H1 (cell line): ENCODE results near the gene ZFAND6. TPM values are rescaled to one million over a fixed set of nuclear protein-coding genes. Genes with fewer than 3 reads are reported as not detected.

Source experiments
- CTCF ChIA-PET: fragments of 300-600 bp; sonication (Branson Sonifier 250); formaldehyde crosslinking; loops from one replicate; lab custom pipeline; 2021; ENCODE audit not compliant: partially characterized antibody; lab: Charles Lee
- POLR2A ChIA-PET: fragments of 300-600 bp; sonication (Branson Sonifier 250); formaldehyde crosslinking; loops from one replicate; lab custom pipeline; 2021; ENCODE audit warnings: inconsistent platforms; ENCODE audit not compliant: partially characterized antibody; lab: Charles Lee
- DNase-seq, 2 experiments: peaks; one replicate each; pipeline versions ENCODE4 v3.0.0 to v3.0.0-alpha.2; 2010 to 2022; ENCODE audit warnings: low spot score in 2 of 2, low read depth in 1 of 2, mixed read lengths in 1 of 2
- FAIRE-seq: peaks from 2 replicates; lab custom pipeline; 2011; peaks lifted over from hg19 to GRCh38; lab: Jason Lieb, UNC
- H2AFZ ChIP-seq: 2 replicates; pipeline ENCODE4 v1.8.1; 2012; ENCODE audit warnings: low read length, inconsistent platforms
- H2AK5ac ChIP-seq: 2 replicates; pipeline ENCODE4 v1.6.1; 2013; ENCODE audit warnings: low read depth, low read length
- H2BK120ac ChIP-seq: replicated peaks from 2 replicates; pipeline ENCODE3; 2013; ENCODE audit warnings: low read depth, low read length, inconsistent platforms
- H2BK12ac ChIP-seq: 2 replicates; pipeline ENCODE4 v1.6.1; 2013; ENCODE audit warnings: low read depth, low read length
- H2BK15ac ChIP-seq: 2 replicates; pipeline ENCODE4 v1.6.1; 2013; ENCODE audit warnings: low read length
- H2BK20ac ChIP-seq: 2 replicates; pipeline ENCODE4 v1.6.1; 2013; ENCODE audit warnings: low read length
- H2BK5ac ChIP-seq: 2 replicates; pipeline ENCODE4 v1.6.1; 2013; ENCODE audit warnings: low read depth, low read length
- H3K14ac ChIP-seq: 2 replicates; pipeline ENCODE4 v1.6.1; 2013; ENCODE audit warnings: inconsistent platforms; ENCODE audit not compliant: insufficient read length
- H3K18ac ChIP-seq: 2 replicates; pipeline ENCODE4 v1.6.1; 2013; ENCODE audit warnings: low read length; ENCODE audit errors: extremely low read depth
- H3K23ac ChIP-seq: 2 replicates; pipeline ENCODE4 v1.6.1; 2013; ENCODE audit warnings: inconsistent platforms; ENCODE audit not compliant: insufficient read length
- H3K23me2 ChIP-seq: 2 replicates; pipeline ENCODE4 v1.6.1; 2013; ENCODE audit warnings: low read depth, low read length
- H3K27ac ChIP-seq: 2 replicates; pipeline ENCODE4 v1.6.1; 2011; ENCODE audit warnings: low read depth, low read length, inconsistent platforms
- H3K27me3 ChIP-seq, 4 experiments: replicated peaks in 1 of 4; 1 replicate in 1 of 4; 2 replicates in 3 of 4; pipeline versions ENCODE4 v1.6.1 to v1.8.1; 2011 to 2013; ENCODE audit warnings: low read length in 3 of 4, mild to moderate bottlenecking in 3 of 4, inconsistent platforms in 2 of 4, mixed read lengths in 2 of 4, moderate library complexity in 1 of 4; ENCODE audit not compliant: control insufficient read depth in 3 of 4, insufficient read depth in 3 of 4; ENCODE audit errors: extremely low read depth in 1 of 4
- H3K36me3 ChIP-seq, 4 experiments: 2 replicates each; pipeline versions ENCODE4 v1.6.1 to v1.8.1; 2011 to 2013; ENCODE audit warnings: mild to moderate bottlenecking in 4 of 4, low read length in 3 of 4, moderate library complexity in 2 of 4, control low read depth in 1 of 4, inconsistent platforms in 1 of 4; ENCODE audit not compliant: insufficient read depth in 4 of 4, control insufficient read depth in 2 of 4
- H3K4ac ChIP-seq: replicated peaks from 2 replicates; pipeline ENCODE3; 2013; ENCODE audit warnings: low read length, low read depth, mixed read lengths, inconsistent platforms; ENCODE audit not compliant: insufficient read length
- H3K4me1 ChIP-seq, 4 experiments: replicated peaks in 1 of 4; 1 replicate in 1 of 4; 2 replicates in 3 of 4; pipeline versions ENCODE4 v1.6.1 to v1.8.1; 2011 to 2013; ENCODE audit warnings: low read length in 3 of 4, inconsistent platforms in 2 of 4, mixed read lengths in 1 of 4; ENCODE audit not compliant: insufficient read depth in 4 of 4, control insufficient read depth in 3 of 4
- H3K4me2 ChIP-seq, 2 experiments: 2 replicates each; pipeline versions ENCODE4 v1.6.1 to v1.8.1; 2011 to 2013; ENCODE audit warnings: low read depth in 2 of 2, low read length in 2 of 2, control low read depth in 1 of 2, inconsistent platforms in 1 of 2, mild to moderate bottlenecking in 1 of 2; ENCODE audit not compliant: insufficient read depth in 1 of 2
- H3K4me3 ChIP-seq, 4 experiments: fragments of 200-600, 300-600 bp in 1 of 4; sonication (generic), shearing (Covaris generic), sonication (Bioruptor Twin) in 1 of 4; 2 replicates each; pipeline versions ENCODE4 v1.5.1 to v1.8.1; 2011 to 2016; ENCODE audit warnings: low read length in 4 of 4, low read depth in 3 of 4, control low read depth in 2 of 4, inconsistent platforms in 2 of 4, mild to moderate bottlenecking in 2 of 4, mixed read lengths in 1 of 4, moderate library complexity in 1 of 4; ENCODE audit not compliant: insufficient read depth in 2 of 4; ENCODE audit errors: extremely low read depth in 1 of 4
- H3K56ac ChIP-seq: replicated peaks from 2 replicates; pipeline ENCODE3; 2013; ENCODE audit warnings: low read depth, mild to moderate bottlenecking, mixed read lengths, low read length, inconsistent platforms; ENCODE audit not compliant: insufficient read length
- H3K79me1 ChIP-seq: 2 replicates; pipeline ENCODE4 v1.6.1; 2013; ENCODE audit warnings: low read depth, low read length, control low read depth
- H3K79me2 ChIP-seq, 2 experiments: 2 replicates each; pipeline versions ENCODE4 v1.6.1 to v1.8.1; 2012 to 2013; ENCODE audit warnings: low read length in 2 of 2, mild to moderate bottlenecking in 2 of 2, inconsistent platforms in 1 of 2; ENCODE audit not compliant: insufficient read depth in 2 of 2, control insufficient read depth in 1 of 2
- H3K9ac ChIP-seq, 4 experiments: replicated peaks in 1 of 4; 1 replicate in 1 of 4; 2 replicates in 3 of 4; pipeline versions ENCODE4 v1.6.1 to v1.8.1; 2011 to 2013; ENCODE audit warnings: low read depth in 3 of 4, low read length in 3 of 4, control low read depth in 2 of 4, mild to moderate bottlenecking in 2 of 4, moderate library complexity in 2 of 4, inconsistent platforms in 1 of 4; ENCODE audit errors: extremely low read depth in 1 of 4
- H3K9me3 ChIP-seq, 2 experiments: 2 replicates each; pipeline versions ENCODE4 v1.6.1 to v1.8.1; 2012 to 2013; ENCODE audit warnings: mild to moderate bottlenecking in 2 of 2, moderate library complexity in 2 of 2, control low read depth in 1 of 2, inconsistent platforms in 1 of 2, low read depth in 1 of 2, low read length in 1 of 2, mixed read lengths in 1 of 2; ENCODE audit not compliant: insufficient read depth in 2 of 2
- H4K20me1 ChIP-seq, 2 experiments: replicated peaks in 1 of 2; 2 replicates each; pipeline versions ENCODE3 to v1.8.1; 2011 to 2013; ENCODE audit warnings: inconsistent platforms in 2 of 2, low read length in 2 of 2, mild to moderate bottlenecking in 1 of 2; ENCODE audit not compliant: insufficient read depth in 2 of 2, control insufficient read depth in 1 of 2
- H4K5ac ChIP-seq: 2 replicates; pipeline ENCODE4 v1.6.1; 2013; ENCODE audit warnings: low read length, low read depth, mixed read lengths, inconsistent platforms; ENCODE audit not compliant: insufficient read length
- H4K8ac ChIP-seq: 2 replicates; pipeline ENCODE4 v1.8.0; 2013; ENCODE audit warnings: mild to moderate bottlenecking, moderate library complexity, low read length, inconsistent platforms; ENCODE audit not compliant: insufficient read depth; ENCODE audit errors: extremely low read depth
- H4K91ac ChIP-seq: replicated peaks from 2 replicates; pipeline ENCODE3; 2013; ENCODE audit warnings: low read length, mixed read lengths, inconsistent platforms; ENCODE audit not compliant: insufficient read length
- ASH2L ChIP-seq: fragments of 200-600, 300-600 bp; sonication (generic); IDR thresholded peaks from one replicate; pipeline ENCODE4 v1.7.1; 2017; ENCODE audit warnings: low read length
- EP300 ChIP-seq, 2 experiments: IDR thresholded peaks; 1 replicate in 1 of 2; 2 replicates in 1 of 2; pipeline ENCODE4 v1.6.1; 2011 to 2012; ENCODE audit warnings: low read depth in 2 of 2, low read length in 2 of 2, mild to moderate bottlenecking in 2 of 2, borderline replicate concordance in 1 of 2, inconsistent platforms in 1 of 2, moderate library complexity in 1 of 2
- SP2 ChIP-seq: IDR thresholded peaks from 2 replicates; pipeline ENCODE4 v1.6.1; 2012; ENCODE audit warnings: mild to moderate bottlenecking, low read length, inconsistent platforms
- WGBS, 2 experiments: shearing (Covaris generic) in 1 of 2; methylation state at CpG; one replicate each; pipeline versions ENCODE4 v1.1.6 to v1.1.7; 2013 to 2015; ENCODE audit warnings: low lambda C conversion rate in 2 of 2, mixed read lengths in 2 of 2, inconsistent platforms in 1 of 2, low coverage in 1 of 2, missing lambda C conversion rate in 1 of 2; ENCODE audit not compliant: insufficient replicate concordance in 2 of 2, insufficient coverage in 1 of 2, insufficient read length in 1 of 2; ENCODE audit errors: extremely low coverage in 1 of 2, missing lambda C conversion rate in 1 of 2; 5-methylcytosine and 5-hydroxymethylcytosine counted together
- polyA plus RNA-seq, 7 experiments: library from polyadenylated mRNA; depleted of rRNA in 3 of 7; stranded (reverse) in 5 of 7; unstranded in 2 of 7; fragments of >200 nt in 5 of 7; fragments of 200-250 nt in 2 of 7; gene quantifications; 1 replicate in 5 of 7; 2 replicates in 1 of 7; 4 replicates in 1 of 7; pipeline versions ENCODE4 v1.2.1 to v1.2.3, GENCODE V29; 2011 to 2013; ENCODE audit warnings: missing spikeins in 2 of 7, mixed read lengths in 2 of 7
- total RNA-seq: library from RNA; stranded (reverse); fragmentation: NEBNext Ultra II Directional; extraction: Animal tissue kit (Norgen Biotek cat#: 25700); gene quantifications from 2 replicates; pipeline ENCODE4 v1.2.1, GENCODE V29; 2021

Gene ZFAND6
- total and polyA plus RNA-seq, 2 of the 8 experiments (the other 6 are each of a cell fraction or from before 2014, with no cell fraction given), result 136 to 237 TPM

DNA sequence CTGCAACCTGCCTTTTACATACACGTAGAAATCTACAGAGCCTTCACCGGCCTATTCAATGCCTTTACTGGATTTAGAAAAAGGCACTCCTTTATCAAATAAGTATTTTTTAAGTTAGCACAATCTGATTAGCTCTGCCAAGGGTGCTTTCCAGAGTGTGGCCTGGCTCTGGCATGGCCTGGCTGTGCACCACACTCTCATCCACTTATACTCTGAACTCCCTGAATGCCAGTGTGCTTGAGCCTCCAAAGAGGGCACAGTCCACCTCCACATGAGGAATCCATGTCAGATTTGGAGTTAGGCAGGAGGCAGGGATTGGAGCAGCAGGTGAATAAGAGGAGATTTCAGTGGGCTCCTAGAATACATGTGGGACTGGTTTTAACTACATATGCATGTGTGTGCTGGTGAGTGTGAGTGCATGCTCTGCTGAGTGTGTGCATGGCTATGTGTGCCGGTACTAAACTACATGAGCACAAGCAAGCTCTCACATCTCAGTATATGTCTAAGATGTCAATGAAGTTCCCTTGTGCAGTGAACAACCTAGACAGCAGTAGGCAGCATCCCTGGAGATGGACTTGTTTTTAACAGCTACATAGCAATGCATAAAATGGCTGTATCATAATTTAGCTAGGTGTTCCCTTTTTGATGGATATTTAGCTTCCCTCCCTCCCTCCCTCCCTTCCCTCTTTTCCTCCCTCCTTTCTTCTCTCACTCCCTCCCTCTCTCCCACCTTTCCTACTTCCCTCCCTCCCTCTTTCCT is 17.8 kb upstream of the ZFAND6 start:
- H3K56ac ChIP-seq, result no peak overlapping the region
- H2BK12ac ChIP-seq, result no peak overlapping the region; the same call in 1 of the 2 replicates
- no peaks in the 10 kb centered on the region for H3K9me3 ChIP-seq
- H3K4ac ChIP-seq, result no peak overlapping the region
- H3K27me3 ChIP-seq, result no peaks in the 10 kb centered on the region
- DNase-seq, result no peak
- no peak overlapping the region for H4K91ac ChIP-seq
- no peak overlapping the region for H3K9ac ChIP-seq
- no peak overlapping the region for H2BK5ac ChIP-seq
- FAIRE-seq, result no peak
- no peak overlapping the region for H2AFZ ChIP-seq
- no peak overlapping the region for H4K8ac ChIP-seq
- POLR2A ChIA-PET, result no interaction called here
- CTCF ChIA-PET, result no interaction called here
- no peak overlapping the region; the same call in 1 of the 2 replicates for H2BK15ac ChIP-seq
- H3K14ac ChIP-seq, result no peak overlapping the region
- H4K20me1 ChIP-seq, result no peaks in the 10 kb centered on the region
- H2BK120ac ChIP-seq, result no peak overlapping the region
- no peak overlapping the region for H3K4me3 ChIP-seq
- H3K79me1 ChIP-seq, result no peaks in the 10 kb centered on the region
- no peak overlapping the region for H2AK5ac ChIP-seq
- H3K27ac ChIP-seq, result no peak overlapping the region
- no peak overlapping the region for H3K23ac ChIP-seq
- peak; percentile 62 for TF ChIP-seq ASH2L
- TF ChIP-seq EP300 (IDR thresholded peaks at IDR 0.05; ENCODE audit: borderline replicate concordance in 1 of 2, low read depth in 2 of 2, low read length in 2 of 2), result no peak
- TF ChIP-seq SP2, result no peak
- H3K36me3 ChIP-seq, result no peaks in the 10 kb centered on the region
- H2BK20ac ChIP-seq, result no peak overlapping the region
- 92% methylated on average over 3 of the region's 3 CpGs; no CpG with 5 or more reads in 1 of the 2 experiments for WGBS, 2 experiments
- no peak overlapping the region for H3K4me2 ChIP-seq
- no peaks in the 10 kb centered on the region for H3K23me2 ChIP-seq
- H3K79me2 ChIP-seq, result no peaks in the 10 kb centered on the region
- no peak overlapping the region for H4K5ac ChIP-seq
- H3K4me1 ChIP-seq, result peaks cover 0 to 5% (median 1%) of the 10 kb centered on the region in 4 experiments; a peak in 3 of 7 replicates
- no peak overlapping the region for H3K18ac ChIP-seq
